LNCaP clone FGC (cell line): ENCODE results near the gene GPC5.

Source experiments
- DNase-seq: peaks from one replicate; pipeline ENCODE4 v3.0.0-alpha.2; 2011; ENCODE audit warnings: low read depth
- H3K4me3 ChIP-seq: 2 replicates; pipeline ENCODE4 v1.5.1; 2011; ENCODE audit warnings: mild to moderate bottlenecking, low read depth, low read length, control low read depth
- CTCF ChIP-seq: IDR thresholded peaks from 2 replicates; pipeline ENCODE4 v1.5.1; 2012; ENCODE audit warnings: mild to moderate bottlenecking; ENCODE audit not compliant: control insufficient read depth, insufficient read depth; ENCODE audit errors: extremely low read depth

Gene GPC5

GRCh38 chr13:91359631-91360030 is 38.8 kb upstream of the GPC5 start:
- no peak for DNase-seq
- H3K4me3 ChIP-seq = no peak overlapping the region
- no peak for TF ChIP-seq CTCF

DNA sequence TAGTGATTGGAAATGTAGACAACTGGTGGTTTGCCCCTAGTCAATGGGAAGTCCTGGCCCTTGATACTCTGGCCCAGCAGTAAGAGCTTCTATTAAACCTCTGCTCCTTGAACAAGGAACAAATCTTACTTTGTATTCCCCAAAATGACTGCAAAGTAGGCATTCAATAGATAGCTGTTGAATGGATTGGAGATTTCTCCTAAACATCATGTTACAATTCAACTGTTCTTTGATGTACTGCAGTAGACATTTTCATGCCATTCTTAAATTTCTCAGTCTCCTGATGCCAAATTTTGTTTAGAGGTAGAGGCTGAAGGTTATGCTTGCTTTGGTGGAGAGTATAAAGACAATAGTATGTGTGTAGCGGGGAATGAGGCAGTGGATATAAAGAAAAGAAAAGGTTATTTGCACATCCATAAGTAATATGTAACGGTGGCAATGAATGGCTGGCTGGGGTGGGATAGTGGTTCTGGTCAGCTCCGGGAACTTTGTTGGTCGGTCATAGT is 38.1 kb upstream of the GPC5 start:
- no peak for DNase-seq
- TF ChIP-seq CTCF = no peak

DNA sequence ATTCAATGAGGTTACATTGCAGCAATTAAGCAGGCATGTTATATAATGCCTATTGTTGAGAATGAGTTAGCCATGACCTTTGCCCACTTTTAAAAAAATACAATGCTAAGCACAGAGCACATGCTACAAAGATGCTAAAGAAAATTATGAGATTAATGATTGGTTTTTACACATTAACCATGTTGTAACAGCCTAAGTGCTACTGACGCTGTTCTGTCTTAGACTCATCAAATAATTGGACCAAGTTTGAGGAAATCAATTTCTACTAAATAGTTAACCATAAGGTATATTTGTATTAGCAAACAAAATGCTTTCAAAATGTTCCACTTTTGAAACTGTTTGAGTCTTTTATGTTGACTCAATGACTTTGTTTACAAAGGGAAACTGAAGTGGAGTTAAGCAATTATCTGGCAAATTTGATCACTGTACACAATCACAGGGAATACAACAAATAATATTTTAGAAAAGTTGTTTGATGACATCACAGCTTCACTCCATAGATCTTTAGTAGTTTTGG is 36.6 kb upstream of the GPC5 start:
- no peak for TF ChIP-seq CTCF
- DNase-seq = no peak
- no peak overlapping the region for H3K4me3 ChIP-seq

More for the DNA sequence above, 38.1 kb upstream of the GPC5 start:
- no peak overlapping the region for H3K4me3 ChIP-seq

DNA sequence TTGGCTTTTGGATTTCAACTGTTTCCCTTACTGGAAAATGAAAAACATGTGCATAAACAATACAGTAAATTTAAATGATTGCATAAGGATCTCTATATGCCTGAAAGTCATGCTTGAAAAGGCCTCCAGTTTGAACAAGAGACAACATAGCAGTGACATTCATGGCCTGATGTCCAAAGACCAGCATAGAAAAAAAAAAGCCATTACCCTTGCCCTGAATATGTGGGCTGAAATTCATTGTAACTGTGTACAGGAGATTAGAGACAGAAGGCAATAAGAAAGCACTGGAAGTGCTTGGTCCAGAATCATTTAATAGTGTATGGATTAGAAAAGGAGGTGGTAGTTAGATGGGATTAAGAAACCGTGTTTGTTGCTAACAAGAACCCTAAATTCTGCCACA is 35.5 kb upstream of the GPC5 start:
- H3K4me3 ChIP-seq = no peak overlapping the region
- DNase-seq = no peak
- TF ChIP-seq CTCF = no peak

- TF ChIP-seq CTCF = no peak
- H3K4me3 ChIP-seq = no peak overlapping the region
- no peak for DNase-seq
Observed at GRCh38 chr13:91368101-91368500, 30.3 kb upstream of the GPC5 start.

DNA sequence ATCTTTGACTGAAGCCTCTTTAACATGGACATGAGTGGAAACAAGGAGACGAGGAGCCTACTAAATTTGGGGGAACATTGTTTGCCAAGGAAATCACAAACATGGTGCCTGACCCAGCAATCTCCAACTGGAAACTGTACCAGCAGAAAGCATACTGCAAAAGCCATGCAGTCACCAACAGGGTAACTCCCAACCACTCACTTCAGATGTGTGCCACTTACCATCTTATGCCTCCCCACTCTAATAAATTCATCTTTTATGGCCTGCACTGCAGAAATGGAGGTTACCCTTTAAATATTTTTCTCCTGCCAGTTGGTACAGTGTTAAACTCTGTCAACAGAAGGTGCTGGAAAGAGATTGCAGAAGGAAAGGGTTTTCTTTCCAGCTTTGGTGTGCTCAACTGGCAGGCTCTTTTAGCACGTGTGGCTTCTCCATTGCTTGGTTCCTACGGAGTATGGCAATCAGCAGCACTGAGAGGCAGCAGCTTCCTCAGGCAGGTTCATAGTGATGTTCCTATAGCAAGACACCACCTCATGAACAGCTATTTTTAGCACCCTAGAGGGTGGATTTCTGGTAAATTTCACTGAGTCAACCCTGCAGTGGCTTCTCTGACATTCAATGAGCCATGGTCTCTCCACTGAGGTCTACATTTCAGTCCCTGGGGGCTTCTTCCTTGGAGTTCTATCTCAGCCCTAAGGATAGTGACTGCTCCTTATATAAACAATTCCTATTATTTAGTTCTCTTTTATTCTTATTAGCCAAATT is 29.6 kb upstream of the GPC5 start:
- no peak overlapping the region for H3K4me3 ChIP-seq
- TF ChIP-seq CTCF = no peak
- no peak for DNase-seq
